ENCODE measurements around the gene ATG9A. TPM values are rescaled to one million over a fixed set of nuclear protein-coding genes. Genes with fewer than 3 reads are reported as not detected.
"Not testable (repeated sequence)": the region's sequence is repeated elsewhere in the genome, so short reads cannot be mapped to it uniquely, and the experiment has no call there.

The ATG9A gene
- total RNA-seq, 1 experiment from 2014 or later, result 27.1 TPM

DNA sequence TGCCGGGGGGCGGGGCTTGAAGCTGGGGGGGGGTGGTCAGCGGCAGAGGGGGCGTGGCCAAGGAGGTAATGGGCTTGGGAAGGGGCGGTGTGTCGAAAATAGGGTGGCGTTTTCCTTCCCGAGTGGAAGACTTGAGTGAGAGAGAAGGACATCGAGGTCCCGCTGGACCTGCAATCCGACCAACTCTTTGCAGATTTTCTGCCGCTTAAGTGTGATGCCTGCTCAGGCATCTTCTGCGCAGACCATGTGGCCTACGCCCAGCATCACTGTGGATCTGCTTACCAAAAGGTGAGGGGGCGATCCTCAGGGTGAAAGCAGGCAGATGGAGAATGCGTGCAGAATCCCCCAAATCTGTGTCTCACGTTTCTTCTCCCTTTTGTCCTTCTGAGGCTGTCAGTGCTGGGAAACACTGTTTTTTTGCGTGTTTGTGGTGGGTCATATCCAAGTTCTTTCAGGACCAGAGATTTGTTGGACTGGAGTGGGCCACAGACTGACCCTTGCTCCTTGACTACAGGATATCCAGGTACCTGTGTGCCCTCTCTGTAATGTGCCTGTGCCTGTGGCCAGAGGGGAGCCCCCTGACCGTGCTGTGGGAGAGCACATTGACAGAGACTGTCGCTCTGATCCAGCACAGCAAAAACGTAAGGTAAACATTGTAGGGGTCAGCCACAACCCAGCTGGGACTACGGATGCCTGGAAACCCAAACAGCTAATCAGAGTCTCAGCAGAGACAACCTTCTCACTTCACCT is 22.1 kb downstream of the ATG9A start:
- DNase-seq (ENCODE audit: low read depth), result no peak

DNA sequence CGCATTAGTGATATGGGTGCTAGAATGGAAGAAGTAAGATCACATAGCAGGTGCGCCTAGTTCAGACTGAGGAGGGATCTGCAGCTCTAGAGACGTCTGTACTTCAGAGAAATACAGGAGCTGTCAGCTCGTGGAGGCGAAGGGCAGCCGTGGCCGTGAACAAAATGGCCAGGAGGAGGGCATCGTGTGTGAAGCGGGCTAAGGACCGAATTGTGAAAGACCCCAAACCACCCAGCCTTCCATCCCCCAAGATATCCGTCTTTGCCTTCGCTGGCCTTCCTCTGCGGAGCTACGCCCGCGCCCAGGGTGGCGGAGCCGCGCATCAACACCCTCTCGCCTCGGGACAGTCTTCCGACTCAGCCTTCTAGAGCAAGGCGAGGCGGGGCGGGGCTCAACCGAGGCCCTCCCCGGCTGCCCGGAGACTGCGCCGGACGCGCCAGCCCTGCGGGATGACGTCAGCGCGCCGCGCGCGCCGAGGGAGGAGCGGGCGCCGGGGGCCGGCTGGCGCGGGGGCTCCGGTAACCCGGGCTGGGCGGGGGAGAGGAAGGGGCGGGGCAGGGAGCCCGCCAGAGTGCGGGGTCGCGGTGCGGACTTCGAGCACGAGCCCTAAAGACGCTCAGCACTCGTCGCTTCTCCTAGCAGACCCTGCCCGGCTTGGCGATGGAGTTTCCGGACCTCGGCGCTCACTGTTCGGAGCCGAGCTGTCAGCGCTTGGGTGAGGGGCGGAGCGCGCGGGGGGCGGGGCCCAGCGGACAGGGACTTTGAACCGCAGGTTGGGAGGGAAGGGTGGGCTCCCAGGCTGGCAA is 22.9 kb downstream of the ATG9A start, which contains the start of gene ZFAND2B:
TSS of gene ZFAND2B (plus strand) at position 455 of the 806 bp plus-strand sequence. CDS start at position 661, 206 bp downstream.
- DNase-seq (ENCODE audit: low read depth), result peak; percentile 97

DNA sequence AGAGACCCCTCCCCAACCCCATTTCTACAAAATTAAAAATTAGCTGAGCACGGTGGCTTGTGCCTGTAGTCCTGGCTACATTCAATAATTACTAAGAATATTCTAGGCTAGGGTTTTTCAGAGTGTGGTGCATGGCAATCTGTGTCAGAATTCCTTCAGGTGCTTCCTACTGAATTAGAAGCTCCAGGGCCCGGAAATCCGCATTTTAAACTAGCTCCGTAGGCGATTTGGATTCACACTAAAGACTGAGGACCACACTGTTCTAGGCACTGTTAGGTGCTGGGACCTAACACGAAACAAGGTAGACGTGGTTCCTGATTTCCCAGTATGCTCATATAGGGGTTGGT is 23.5 kb downstream of the ATG9A start:
- no peak for DNase-seq (ENCODE audit: low read depth)

DNA sequence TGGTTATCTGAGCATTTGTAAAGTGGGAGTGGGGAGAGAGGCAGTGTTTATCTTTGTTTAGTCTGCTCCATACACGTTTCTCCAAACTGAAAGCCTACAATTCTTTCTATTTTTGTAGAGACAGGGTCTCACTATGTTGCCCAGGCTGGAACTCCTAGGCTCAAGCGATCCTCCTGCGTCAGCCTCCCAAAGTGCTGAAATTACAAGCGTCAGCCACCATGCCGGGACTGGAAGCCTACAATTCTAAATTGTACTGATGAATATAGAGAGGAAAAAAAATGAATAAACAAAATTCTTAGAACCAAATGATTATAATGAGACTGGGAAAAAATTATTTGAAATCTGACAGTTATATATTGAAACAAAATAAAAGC is 24.3 kb downstream of the ATG9A start:
- no peak for DNase-seq (ENCODE audit: low read depth)

DNA sequence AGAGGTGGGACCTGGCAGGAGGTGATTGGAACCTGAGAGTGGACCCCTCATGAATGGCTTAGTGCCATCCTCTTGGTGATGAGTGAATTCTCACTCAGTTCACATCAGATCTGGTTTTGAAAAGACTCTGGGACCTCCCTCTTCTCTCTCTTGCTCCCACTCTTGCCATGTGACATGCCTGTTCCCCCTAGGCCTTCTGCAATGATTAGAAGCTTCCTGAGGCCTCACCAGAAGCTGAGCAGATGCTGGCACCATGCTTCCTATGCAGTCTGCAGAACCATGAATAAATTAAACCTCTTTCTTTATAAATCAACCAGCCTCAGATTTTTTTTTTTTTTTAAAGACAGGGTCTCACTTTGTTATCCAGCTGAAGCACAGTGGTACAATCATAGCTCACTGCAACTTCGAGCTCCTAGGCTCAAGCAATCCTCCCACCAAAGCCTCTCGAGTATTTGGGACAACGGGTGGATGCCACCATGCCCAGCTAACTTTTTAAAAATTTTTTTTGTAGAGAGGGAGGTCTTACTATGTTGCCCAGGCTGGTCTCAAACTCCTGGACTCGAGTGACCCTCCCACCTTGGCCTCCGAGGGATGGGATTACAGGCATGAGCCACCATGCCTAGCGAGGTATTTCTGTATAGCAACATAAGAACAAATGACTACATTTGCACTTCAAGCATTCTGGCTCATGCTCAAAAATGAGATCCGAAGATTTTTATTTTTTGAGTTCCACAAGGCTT is 24.8 kb downstream of the ATG9A start:
- DNase-seq (ENCODE audit: low read depth), result no peak

DNA sequence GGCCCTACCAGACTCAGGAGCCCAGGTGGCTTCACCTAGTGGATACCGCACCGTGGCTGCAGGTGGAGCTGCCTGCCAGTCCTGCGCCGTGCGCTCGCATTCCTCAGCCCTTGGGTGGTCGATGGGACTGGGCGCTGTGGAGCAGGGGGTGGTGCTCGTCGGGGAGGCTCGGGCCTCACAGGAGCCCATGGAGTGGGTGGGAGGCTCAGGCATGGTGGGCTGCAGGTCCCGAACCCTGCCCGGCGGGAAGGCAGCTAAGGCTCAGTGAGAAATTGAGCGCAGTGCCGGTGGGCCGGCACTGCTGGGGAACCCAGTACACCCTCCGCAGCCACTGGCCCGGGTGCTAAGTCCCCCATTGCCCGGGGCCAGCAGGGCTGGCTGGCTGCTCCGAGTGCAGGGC is 28.1 kb downstream of the ATG9A start:
- DNase-seq (ENCODE audit: low read depth), result not testable (repeated sequence)

DNA sequence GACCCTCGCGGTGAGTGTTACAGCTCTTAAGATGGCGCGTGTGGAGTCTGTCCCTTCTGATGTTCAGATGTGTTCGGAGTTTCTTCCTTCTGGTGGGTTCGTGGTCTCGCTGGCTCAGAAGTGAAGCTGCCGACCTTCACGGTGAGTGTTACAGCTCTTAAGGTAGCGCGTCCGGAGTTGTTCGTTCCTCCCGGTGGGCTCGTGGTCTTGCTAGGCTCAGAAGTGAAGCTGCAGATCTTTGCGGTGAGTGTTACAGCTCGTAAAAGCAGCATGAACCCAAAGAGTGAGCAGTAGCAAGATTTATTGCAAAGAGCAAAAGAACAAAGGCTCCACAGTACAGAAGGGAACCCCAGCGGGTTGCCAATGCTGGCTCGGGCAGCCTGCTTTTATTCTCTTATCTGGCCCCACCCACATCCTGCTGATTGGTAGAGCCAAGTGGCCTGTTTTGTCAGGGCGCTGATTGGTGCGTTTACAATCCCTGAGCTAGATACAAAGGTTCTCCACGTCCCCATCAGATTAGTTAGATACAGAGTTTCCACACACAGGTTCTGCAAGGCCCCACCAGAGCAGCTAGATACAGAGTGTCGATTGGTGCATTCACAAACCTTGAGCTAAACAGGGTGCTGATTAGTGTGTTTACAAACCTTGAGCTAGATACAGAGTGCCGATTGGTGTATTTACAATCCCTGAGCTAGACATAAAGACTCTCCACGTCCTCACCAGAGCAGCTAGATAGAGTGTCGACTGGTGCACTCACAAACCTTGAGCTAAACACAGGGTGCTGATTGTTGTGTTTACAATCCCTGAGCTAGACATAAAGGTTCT is 28.7 kb downstream of the ATG9A start:
- DNase-seq (ENCODE audit: low read depth), result not testable (repeated sequence)

DNA sequence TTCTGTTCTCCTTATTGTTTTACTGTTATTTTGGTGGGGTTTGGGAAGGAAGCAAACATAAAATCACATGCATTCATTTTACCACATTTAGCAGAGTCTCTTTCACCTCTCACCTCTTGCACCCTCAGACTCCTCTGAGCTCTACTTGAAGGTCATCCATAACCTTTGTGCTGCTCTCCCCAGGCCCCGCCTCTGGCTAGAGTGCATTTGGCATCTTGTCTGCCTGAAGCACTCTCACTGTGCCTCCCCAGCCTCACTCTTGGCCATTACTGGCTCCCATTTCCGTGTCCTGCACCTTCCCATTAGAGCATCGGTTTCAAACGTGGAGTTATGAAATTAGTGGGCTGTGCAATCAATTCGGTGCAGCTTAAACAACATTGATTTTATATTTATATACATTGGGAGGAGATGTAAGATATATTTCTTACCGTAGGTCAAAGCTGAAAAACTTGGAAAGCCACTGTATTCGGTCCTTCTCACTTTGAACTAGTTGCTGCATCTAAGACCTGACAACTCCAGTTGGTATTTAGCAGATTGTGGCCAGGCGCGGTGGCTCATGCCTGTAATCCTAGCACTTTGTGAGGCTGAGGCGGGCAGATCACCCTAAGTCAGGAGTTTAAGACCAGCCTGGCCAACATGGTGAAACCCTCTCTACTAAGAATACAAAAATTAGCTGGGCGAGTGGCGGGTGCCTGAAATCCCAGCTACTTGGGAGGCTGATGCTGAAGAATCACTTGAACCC is 29.8 kb downstream of the ATG9A start:
- DNase-seq (ENCODE audit: low read depth), result no peak

DNA sequence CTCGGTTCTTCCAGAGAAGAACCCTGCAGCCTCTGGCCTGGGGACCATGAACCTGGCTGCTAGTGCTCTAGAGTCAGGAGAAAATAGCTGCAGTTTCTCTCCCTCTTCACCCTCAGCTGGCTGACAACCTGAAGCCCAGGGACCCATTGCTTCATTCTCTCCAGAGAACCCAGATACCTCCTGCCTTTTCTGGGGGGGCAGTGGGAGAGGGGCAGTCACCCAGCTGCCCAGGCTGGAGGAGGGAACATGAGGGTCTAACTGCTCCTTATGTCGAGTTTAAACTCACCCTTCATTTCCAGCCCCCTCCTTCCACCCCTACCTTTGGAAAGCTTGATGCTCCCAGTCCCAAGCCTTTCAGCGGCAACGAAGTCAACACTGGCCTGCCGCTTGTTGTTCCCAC is 30.5 kb downstream of the ATG9A start:
- no peak for DNase-seq (ENCODE audit: low read depth)

DNA sequence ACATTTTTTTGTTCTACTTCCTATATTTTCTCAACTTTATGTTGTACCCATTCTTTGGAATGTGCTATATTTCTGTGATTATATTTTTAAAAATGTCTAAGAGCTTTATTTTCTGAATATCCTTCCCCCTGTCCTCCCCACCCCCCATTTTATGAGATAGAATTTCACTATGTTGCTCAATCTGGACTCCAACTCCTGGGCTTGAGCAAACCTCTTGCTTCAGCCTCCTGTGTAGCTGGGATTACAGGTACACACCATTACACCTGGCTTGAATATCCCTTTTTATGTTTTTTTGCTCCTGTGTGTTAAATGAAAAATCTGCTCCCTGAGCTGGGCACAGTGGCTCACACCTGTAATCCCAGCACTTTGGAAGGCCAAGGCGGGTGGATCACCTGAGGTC is 32.0 kb downstream of the ATG9A start:
- no peak for DNase-seq (ENCODE audit: low read depth)

DNA sequence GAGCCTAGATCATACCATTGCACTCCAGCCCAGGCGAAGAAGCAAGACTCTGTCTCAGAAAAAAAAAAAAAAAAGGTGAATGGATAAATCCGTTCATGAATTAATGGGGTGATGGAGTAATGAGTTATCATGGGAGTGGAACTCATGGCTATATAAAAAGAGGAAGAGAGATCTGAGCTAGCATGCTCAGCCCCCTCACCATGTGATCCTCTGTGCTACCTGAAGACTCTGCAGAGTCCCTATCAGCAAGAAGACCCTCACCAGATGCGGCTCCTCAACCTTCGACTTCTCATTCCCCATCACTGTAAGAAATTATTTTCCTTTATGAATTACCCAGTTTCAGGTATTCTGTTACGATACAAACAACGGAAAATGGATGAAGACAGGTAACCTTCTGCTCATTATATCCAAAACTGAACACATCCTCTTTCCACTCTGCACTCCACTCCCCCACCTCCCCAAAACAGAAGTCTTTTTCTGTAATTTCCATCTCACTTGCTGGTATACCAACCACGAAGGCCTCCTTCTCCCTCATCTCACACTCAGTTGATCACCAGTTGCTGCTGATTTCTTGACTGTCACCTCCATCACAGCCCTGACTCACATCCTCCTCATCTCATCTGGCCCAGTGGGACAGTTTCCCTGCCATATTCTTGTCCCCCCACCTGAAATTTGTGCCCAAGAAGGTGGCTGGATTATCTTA is 42.5 kb downstream of the ATG9A start:
- no peak for DNase-seq (ENCODE audit: low read depth)

DNA sequence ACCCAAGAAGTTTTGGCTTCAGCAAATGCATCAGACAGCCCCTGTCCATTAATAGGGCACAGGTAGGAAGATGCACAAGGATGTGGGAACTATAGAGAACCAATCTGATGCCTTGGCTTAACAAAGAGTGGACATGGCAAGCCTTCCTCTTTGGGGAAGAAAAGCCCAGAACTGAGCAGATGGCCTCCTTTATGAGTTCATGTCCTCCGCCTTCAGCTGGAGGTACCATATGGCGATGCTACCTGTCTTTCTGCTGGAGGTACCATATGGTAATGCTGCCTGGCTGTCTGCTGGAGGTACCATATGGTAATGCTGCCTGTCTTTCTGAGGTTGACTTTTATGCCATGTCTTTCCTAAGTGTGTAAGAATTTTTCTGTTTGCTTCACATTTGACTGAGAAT is 45.3 kb downstream of the ATG9A start:
- DNase-seq (ENCODE audit: low read depth), result no peak

DNA sequence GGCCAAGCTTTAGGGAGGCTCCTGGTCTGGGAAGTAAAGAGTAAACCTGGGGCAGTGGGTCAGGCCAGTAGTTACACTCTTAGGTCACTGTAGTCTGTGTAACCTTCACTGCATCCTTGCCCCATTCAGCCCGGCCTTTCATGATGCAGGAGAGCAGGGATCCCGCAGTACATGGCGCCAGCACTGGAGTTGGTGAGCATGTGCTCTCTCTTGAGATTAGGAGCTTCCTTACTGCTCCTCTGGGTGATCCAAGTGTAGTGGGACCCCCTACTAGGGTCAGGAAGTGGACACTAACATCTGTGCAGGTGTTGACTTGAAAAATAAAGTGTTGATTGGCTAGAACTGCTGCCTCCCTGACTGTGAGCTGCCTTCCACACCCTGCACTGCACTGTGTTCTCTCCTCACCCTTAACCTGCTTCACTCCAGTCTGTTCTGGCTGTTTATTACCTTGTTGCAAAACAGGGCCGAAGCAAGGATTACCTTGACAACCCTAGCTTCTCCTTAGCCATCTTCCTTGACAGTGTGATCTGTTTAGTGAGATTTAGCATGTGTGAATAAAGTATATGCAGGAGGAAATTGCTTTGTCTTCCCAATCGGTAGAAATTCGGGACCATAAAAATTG is 46.2 kb downstream of the ATG9A start:
- no peak for DNase-seq (ENCODE audit: low read depth)

DNA sequence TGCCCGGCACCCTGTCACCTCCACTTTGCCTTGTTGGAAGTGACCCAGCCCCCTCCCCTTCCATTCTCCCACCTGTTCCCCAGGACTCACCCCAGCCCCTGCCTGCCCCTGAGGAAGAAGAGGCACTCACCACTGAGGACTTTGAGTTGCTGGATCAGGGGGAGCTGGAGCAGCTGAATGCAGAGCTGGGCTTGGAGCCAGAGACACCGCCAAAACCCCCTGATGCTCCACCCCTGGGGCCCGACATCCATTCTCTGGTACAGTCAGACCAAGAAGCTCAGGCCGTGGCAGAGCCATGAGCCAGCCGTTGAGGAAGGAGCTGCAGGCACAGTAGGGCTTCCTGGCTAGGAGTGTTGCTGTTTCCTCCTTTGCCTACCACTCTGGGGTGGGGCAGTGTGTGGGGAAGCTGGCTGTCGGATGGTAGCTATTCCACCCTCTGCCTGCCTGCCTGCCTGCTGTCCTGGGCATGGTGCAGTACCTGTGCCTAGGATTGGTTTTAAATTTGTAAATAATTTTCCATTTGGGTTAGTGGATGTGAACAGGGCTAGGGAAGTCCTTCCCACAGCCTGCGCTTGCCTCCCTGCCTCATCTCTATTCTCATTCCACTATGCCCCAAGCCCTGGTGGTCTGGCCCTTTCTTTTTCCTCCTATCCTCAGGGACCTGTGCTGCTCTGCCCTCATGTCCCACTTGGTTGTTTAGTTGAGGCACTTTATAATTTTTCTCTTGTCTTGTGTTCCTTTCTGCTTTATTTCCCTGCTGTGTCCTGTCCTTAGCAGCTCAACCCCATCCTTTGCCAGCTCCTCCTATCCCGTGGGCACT is 46.9 kb downstream of the ATG9A start:
- no peak for DNase-seq (ENCODE audit: low read depth)

DNA sequence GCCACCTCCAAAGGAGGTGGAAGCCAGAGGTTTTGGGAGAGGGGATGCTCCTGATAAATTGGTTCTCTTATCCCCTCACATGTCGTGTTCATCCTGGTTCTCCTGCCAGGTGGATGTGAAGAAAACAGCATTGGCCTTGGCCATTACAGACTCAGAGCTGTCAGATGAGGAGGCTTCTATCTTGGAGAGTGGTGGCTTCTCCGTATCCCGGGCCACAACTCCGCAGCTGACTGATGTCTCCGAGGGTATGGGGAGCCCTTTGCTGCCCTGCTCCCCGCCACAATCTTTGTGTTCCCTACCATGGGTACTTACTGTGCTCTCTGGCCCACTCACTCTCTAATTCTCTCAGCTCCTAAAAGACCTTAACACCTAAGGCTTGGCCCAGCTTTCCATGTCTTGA is 47.9 kb downstream of the ATG9A start:
- DNase-seq (ENCODE audit: low read depth), result no peak

DNA sequence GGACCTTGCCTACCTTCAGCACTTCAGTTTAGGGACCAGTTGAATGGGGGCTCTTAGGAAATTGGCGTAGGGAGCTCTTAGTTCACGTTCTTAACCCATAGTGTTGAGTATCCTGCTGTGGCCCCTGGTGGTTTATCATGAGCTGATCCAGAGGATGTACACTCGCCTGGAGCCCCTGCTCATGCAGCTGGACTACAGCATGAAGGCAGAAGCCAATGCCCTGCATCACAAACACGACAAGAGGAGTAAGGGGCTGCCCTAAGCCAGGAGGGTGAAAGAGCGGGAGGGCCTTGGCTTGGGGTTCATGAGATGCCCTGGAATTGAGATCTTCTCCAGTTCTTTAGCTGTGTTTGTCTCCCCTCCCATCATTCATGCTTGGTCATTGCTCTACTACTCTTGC is 48.5 kb downstream of the ATG9A start:
- DNase-seq (ENCODE audit: low read depth), result no peak

DNA sequence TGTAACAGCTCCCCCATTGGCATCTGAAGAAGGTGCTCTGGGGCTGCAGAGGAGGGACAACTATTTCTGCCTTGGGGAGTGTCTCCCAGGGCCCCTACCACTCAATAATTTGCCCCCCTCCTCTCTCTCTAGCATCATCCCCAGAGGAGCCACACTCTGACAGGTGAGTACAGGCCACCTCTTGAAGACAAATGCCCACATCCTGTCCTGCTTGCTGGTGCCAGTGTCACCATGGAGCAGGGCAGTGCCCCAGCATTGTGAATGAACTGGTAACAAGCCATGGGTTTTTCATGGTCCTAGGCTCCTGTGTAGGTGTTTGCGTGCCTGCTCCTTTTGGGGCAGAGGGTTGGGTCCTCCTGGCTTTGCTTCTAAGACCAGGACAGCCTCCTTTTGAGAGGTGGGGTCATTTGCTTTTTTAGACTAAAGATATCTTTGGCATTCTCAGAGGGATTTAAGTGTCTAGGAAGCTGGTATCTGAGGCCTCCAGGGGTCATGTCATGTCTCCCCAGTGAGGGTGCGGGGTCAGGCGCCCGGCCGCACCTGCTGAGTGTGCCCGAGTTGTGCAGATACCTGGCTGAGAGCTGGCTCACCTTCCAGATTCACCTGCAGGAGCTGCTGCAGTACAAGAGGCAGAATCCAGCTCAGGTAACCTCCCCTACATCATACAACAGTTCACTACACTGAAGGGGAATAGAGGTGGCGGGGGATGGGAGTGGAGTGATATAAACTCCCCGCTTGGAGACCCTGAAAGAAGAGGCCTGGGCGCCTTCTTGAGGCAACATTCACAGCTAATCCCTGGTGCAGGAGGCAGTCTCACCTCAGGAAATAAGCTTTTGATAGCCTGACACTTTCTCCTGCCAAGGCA is 49.6 kb downstream of the ATG9A start:
- DNase-seq (ENCODE audit: low read depth), result no peak
